GM12891 (cell line): Measurements from ENCODE around the gene DUSP22.

Source experiments
- DNase-seq: peaks from one replicate; pipeline ENCODE4 v3.0.0; 2011; ENCODE audit warnings: low spot score; ENCODE audit not compliant: insufficient read length
- FAIRE-seq: peaks from 2 replicates; lab custom pipeline; 2011; peaks lifted over from hg19 to GRCh38; lab: Jason Lieb, UNC
- PAX5 ChIP-seq: IDR thresholded peaks from 2 replicates; pipeline ENCODE4 v1.6.1; 2011; ENCODE audit warnings: low read length, moderate library complexity, mild to moderate bottlenecking; ENCODE audit not compliant: insufficient read depth, severe bottlenecking
- POLR2A ChIP-seq: IDR thresholded peaks from 2 replicates; pipeline ENCODE4 v1.6.1; 2011; ENCODE audit warnings: low read depth, low read length, control low read depth
- POLR2AphosphoS5 ChIP-seq: IDR thresholded peaks from 2 replicates; pipeline ENCODE4 v1.6.1; 2011; ENCODE audit warnings: low read depth, low read length, control low read depth
- POU2F2 ChIP-seq: IDR thresholded peaks from 2 replicates; pipeline ENCODE4 v1.6.1; 2011; ENCODE audit warnings: low read depth, mild to moderate bottlenecking, control low read depth, low read length, moderate library complexity
- SPI1 ChIP-seq: IDR thresholded peaks from 2 replicates; pipeline ENCODE4 v1.6.1; 2011; ENCODE audit warnings: low read depth, low read length, control low read depth
- TAF1 ChIP-seq: IDR thresholded peaks from 2 replicates; pipeline ENCODE4 v1.6.1; 2011; ENCODE audit warnings: low read depth, low read length, control low read depth

DUSP22 gene

DNA sequence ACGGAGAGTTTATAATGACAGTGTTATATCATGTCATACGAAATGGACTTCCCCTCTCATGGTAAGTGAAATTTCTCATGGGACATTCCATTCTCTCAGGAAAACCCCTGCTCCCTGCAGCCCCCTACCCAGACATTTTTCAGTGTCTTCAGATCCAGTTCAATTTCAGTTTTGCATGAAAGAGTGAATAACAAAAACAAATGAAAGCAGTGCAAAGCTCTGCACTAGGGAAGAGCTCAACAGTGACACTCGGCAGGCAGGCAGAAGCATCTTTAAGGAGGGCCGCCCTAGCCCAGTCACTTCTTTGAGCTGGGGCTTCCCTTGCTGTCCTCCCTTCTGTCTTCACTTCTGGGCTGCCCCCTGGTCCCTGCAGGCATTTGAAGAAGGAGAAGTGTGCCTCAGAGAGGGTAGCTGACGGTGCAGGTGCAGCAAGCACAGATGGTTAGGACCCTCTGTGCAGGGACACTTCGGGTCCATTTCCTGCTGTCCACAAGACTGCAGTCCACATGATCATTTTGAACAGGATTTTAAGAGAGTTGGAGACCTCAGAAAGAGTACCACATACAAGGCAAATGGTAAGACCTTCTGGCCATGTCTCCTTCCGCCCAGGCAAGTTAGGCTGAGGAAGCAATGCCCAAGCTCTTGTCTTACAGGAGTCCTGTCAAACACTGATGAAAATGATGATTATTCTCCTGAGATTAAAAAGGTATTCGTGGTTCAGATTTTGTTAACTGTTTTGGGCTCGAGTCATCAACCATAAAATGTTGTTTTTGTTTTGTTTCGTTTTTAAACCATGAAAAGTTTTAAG is 5.4 kb upstream of the DUSP22 start:
- DNase-seq = no peak
- FAIRE-seq = peak; percentile 28
- TF ChIP-seq TAF1 = 0 out of 2 replicates have a peak, but pooled peaks have one; percentile 50
- 0 out of 2 replicates have a peak, but pooled peaks have one; percentile 40 for TF ChIP-seq POU2F2
- TF ChIP-seq SPI1 = peak; percentile 55
- no peak for TF ChIP-seq POLR2AphosphoS5
- no peak for TF ChIP-seq POLR2A
- TF ChIP-seq PAX5 = no peak

DNA sequence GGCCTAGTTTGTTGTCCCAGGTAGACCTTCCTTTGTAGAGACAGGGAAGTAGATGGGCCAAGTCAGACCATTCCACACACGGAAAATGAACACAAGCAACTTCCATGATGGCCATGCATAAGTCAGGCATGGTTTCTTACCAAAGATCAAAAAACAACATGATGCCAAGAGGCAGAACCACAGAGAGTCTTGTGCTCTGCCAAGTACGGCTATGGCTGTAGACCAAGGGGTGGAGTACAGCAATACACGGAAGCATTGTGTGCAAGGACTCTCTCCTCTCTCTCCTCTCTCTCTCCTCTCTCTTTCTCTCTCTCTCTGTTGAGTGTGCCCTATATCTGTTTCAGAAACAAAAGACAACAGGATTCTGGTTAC is 4.8 kb upstream of the DUSP22 start:
- FAIRE-seq (no peak), DNase-seq (no peak)
- TF ChIP-seq TAF1 = no peak
- TF ChIP-seq POU2F2 = no peak
- TF ChIP-seq POLR2A = no peak
- TF ChIP-seq SPI1 = no peak
- TF ChIP-seq PAX5 = no peak
- TF ChIP-seq POLR2AphosphoS5 = no peak

DNA sequence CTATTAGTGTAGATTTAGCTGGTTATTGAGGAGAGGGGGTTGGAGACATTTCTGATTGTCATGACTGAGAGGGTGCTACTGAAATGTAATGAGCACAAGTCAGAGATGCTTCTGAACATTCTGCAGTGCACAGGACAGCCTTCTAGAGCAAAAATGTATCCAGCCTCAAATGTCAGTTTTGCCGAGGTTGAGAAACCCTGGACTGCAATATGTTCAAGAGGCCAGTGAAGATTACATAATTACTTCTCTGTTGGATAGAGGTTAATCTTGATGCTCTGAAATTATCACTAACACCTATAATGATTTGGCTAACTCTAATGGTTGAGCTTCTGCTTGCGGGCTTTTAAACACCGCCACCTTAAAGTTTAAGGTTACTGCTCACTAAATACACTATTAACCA is 3.4 kb upstream of the DUSP22 start:
- no peak for TF ChIP-seq POLR2A
- no peak for TF ChIP-seq TAF1
- TF ChIP-seq POLR2AphosphoS5 = no peak
- no peak for TF ChIP-seq SPI1
- TF ChIP-seq PAX5 = no peak
- TF ChIP-seq POU2F2 = no peak
- FAIRE-seq (no peak), DNase-seq (no peak)

DNA sequence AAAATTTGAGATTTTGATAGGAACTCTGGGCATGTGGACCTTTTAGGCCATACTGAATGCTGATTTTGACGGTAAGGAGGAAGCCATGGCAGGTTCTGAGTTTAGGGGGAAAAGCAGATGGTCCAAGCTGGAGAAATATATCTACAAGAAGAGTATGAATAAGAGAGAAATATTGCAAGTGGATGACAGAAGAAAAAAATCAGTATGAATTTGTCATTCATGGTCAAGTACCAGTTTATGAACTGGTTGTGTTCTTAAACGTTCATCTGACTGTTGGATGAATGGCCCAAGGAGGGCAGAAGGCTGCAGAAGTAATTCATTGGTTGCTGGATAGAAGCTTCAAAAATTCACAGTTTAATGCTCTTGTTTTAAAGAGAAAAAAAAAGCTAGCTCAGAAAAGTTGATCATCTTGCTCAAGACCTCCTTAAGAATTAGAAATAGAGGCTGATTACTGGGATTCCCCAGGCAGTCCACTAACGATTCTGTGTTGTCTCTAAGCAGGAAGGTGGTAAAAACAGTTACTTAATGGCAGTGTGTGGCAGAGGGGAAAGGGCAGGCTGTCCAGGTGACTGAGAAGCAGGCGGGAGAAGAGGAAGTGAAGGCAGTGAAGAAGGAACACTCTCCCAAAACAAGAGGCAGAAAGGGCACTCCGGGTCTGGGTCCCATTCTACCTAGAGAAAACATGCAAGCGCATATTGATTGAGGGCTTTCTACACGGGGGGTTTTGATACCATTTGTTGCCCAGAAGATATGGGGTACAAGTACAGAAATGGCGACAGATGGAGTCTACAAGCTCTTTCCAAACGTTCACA is 2.0 kb upstream of the DUSP22 start:
- DNase-seq = no peak

DNA sequence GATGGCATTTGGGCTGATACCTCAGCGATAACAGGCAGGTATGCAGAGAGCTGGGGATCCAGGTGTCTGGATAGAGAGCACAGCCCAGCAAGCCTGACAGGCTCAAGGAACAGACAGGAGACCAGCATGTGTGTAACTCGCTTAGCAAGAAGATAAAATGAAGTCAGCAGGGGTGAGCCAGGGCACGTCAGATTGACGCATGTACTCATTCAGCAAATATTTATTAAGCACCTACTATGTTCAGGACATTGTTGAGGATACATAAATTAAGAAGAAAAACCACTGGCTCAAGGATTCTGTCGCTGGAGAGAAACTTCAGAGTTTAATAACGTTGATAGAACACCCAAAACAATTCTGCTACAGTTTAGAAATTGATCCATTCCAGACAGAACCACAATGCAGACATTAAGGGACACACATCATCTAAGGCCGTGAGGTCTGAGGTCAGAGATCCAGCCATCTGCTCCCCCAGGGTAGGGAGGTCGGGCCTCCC is 1.0 kb upstream of the DUSP22 start:
- TF ChIP-seq PAX5 = no peak
- TF ChIP-seq POLR2AphosphoS5 = peak; percentile 76
- peak; percentile 44; the same call in 1 of the 2 replicates for TF ChIP-seq POLR2A
- TF ChIP-seq POU2F2 = 0 out of 2 replicates have a peak, but pooled peaks have one; percentile 19
- peak; percentile 80 for FAIRE-seq
- no peak for DNase-seq

More for the DNA sequence above, 2.0 kb upstream of the DUSP22 start:
- TF ChIP-seq POLR2AphosphoS5 (no peak), SPI1 (peak; percentile 83), POU2F2 (0 out of 2 replicates have a peak, but pooled peaks have one; percentile 29), PAX5 (no peak), POLR2A (no peak)
- peak; percentile 58 for FAIRE-seq

DNA sequence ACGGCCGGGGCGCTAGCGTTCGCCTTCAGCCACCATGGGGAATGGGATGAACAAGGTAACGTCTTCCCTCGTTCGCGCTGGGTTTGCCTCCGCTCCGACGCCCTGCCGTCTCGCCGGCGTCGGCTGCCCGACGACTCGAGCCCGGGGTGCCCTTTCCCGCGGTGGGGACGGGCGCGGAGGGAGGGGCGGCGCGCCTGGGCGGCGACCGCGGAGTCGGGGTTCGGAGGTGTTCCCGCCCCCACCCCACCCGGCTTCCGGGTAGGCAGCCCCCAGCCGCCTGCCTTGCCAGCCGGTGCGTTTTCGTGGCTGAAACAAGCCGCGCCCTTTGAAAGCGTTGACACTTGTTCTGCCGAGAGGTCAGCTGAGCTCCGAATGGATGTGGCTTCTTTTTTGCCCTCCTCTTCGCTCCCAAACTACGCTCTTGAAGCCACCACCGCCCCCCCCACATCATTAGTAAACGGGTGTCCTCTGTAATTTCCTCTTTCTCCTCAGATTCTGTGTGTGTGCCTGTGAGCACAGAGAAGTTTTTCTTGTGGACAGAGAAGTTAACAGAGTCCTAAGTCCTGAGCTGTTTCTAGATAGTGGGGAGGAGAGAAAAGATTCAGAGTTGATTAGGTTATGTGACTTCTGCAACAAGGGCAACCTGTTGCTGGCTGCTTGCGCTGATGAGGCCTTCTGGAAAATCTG is 362 bp downstream of the DUSP22 start:
- peak; percentile 53 for DNase-seq
- peak; percentile 73 for FAIRE-seq
- TF ChIP-seq POU2F2 = peak; percentile 6; the same call in 1 of the 2 replicates
- TF ChIP-seq TAF1 = peak; percentile 77
- TF ChIP-seq SPI1 = no peak
- TF ChIP-seq PAX5 = no peak
- peak; percentile 80 for TF ChIP-seq POLR2AphosphoS5
- peak; percentile 73 for TF ChIP-seq POLR2A

DNA sequence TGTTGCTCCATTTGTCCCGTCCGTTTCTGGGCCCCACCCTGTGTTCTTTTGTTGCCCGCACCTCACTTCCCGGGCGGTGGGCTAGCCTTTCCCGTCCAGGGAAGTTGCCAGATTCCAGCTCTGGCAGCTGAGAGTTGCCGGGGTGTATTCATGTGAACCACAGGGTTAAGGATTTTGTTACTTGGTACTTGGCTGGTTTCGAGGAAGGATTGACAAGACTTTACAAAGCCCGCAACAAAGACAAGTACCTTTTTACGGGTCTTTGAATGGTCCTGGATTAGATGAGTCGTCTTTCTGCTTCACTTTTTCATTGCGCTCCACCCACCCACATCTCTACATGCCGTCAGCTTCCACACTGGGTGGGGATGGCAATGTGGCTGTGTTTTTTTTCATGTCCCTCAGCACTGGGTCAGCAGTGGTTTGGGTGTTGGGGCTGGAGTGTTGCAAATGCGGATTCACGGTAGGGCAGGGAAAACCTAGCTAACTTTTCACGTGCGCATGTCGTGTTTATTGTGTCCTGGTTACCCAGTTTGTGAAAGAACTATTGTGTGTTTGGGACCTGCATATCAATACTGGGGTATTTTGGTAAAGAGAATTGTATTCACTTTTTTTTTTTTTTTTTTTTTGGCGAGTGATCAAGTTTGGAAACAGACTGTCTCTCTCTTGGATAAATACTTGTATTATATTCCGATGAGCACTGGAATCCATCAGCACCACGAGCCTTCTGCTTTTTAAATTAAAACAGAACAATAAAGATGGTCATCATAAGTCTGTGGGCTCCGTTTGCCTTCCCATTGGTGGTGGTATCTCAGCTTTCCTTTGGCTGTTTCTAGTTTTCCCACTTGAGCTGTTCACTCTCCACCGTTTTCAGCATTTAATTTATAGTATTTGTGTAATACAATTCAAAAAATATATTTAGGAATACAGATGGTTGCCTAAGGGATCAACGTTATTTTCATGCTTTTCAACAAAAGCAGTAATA is 1.2 kb downstream of the DUSP22 start:
- TF ChIP-seq POLR2A (peak; percentile 83), POLR2AphosphoS5 (peak; percentile 78), TAF1 (no peak; the same call in 1 of the 2 replicates), SPI1 (no peak), POU2F2 (0 out of 2 replicates have a peak, but pooled peaks have one; percentile 6), PAX5 (no peak)
- DNase-seq (no peak), FAIRE-seq (peak; percentile 63)

DNA sequence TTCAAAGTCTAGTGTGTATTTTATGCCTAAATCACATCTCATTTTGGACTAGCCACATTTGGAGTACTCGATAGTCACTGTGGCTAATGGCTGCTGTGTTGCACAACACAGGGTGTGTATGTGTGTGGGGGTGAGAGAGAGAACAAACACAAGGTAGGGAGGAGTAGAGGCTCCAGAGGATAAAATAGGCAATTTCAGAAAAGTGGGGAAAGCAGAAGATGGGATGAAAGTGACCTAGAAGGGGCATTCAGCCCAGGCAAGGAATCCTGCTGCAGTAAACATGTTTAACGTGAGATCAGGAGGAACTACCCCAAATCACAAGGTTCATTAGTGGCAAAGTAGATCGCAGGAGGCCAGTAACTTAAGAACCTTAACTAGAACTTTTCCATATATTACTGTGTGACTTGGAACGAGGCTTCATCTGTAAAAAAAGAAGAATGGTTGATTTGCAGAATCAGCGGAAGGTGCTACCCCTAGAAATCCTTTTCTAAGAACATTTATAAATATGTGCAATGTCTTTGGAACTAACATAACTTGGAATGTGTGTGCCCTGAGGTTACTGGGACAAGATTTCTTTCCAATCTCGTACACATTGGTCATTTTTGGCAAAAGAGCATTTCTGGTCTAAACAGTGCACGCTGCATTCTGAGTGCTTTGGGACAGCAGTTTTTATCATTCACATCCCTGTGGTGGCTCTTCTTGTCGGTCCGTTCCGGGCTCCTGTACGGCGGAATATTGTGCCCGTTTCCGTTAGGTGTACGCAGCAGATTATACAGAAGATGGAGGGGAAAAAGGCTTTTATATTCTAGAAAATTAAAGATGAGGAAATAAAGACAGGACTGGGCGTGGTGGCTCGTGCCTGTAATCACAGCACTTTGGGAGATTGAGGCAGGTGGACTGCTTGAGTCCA is 2.6 kb downstream of the DUSP22 start:
- DNase-seq (no peak), FAIRE-seq (no peak)
- no peak for TF ChIP-seq POU2F2
- TF ChIP-seq POLR2A = peak; percentile 57; the same call in 1 of the 2 replicates
